ENCODE data around the gene EEF1G.
"Not testable (repeated sequence)": the region's sequence is repeated elsewhere in the genome, so short reads cannot be mapped to it uniquely, and the experiment has no call there.

EEF1G gene

GRCh38 chr11:62573592-62574362, at the start of gene EEF1G:
EEF1G (minus strand) TSS chr11:62573891; CDS start chr11:62573842, 49 bp downstream.
- DNase-seq: peak; percentile 100

GRCh38 chr11:62622476-62623089, 48.9 kb upstream of the EEF1G start:
- DNase-seq: no peak

GRCh38 chr11:62621567-62622470, 48.1 kb upstream of the EEF1G start, which contains the start of gene B3GAT3:
B3GAT3 (minus strand) TSS chr11:62621986; CDS start chr11:62621947, 39 bp downstream.
- DNase-seq: peak; percentile 98

DNA sequence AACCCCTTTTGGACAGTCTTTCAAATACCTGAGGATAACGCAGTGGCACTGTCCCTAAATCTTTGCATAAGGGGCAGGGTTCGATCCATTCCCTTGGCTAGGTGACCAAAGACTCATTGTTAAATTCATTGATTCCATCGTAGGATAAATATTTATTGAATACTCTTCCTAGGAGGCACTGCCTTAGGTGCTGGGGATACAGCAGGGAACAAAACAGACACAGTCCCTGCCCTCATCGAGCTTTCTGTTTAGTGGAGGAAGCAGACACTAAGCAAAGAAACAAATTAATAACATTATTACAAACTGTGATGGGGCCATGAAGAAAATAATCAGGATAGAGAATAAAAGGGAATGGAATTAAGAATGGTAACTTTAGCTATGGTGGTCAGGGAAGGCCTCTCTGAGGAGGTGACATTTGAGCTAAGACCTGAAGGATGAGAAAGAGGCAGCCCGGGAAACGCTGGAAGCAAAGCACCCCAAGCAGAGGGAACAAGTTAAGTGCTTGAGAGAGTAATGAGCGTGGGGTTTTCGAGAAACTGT, 47.4 kb upstream of the EEF1G start:
- DNase-seq: no peak

DNA sequence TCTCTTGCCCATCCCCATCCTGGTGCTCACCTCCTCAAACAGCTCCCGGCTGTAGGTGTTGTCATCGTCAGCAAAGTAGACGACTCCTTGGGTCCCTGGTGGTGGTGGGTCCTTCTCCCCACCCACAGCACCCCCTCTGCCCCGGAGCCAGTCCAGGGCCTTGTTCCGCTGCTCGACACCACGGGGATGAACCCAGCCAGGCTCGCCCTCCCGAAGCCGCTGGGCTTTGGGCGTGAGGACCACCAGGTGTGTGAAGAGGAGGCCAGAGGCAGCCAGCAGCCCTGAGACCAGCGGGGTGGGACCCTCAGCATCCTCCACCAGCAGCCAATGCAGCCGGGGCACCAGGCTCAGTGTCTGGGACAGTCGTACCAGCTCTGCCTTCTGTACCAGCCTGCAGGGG, 43.3 kb upstream of the EEF1G start:
- not testable (repeated sequence) for DNase-seq

DNA sequence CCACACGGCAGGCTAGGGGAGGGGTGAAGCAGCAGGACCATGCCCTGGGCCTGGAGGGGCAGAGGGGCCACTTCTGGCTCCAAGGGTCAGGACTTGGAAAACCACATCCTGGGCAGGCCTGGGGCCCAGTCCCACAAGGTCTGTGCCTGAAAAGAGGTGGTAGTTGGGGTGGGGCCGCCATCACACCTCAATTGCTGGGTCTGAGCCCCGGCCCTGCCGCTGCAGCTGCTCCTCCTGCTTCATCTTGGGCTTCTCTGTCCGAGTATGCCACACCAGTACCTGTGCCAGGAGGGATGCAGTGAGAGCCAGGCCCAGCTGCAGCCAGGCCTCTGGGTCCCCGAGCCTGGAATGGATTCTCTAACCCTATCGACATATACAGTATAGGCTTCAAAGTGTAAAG, 41.8 kb upstream of the EEF1G start:
- no peak for DNase-seq

DNA sequence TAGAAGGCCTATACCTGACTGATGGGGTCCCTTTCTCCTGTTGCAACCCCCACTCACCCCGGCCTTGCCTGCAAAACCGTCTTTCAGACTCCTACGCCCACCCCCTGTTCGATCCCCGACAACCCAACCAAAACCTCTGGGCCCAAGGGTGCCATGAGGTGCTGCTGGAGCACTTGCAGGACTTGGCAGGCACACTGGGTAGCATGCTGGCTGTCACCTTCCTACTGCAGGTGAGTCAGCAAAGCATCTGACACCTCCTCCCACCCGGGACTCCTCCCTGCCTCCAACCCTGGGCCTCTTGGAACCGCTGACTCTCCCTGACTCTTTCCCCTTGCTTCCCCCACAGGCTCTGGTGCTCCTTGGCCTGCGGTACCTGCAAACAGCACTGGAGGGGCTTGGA, 40.6 kb upstream of the EEF1G start:
- no peak for DNase-seq

DNA sequence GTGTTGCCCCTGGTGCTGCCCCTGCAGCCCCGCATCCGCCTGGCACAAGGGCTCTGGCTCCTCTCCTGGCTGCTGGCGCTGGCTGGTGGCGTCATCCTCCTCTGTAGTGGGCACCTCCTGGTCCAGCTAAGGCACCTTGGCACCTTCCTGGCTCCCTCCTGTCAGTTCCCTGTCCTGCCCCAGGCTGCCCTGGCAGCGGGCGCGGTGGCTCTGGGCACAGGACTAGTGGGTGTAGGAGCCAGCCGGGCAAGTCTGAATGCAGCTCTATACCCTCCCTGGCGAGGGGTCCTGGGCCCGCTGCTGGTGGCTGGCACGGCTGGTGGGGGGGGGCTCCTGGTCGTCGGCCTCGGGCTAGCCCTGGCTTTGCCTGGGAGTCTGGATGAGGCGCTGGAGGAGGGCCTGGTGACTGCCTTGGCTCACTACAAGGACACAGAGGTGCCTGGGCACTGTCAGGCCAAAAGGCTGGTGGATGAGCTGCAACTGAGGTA, 39.6 kb upstream of the EEF1G start:
- peak; percentile 51 for DNase-seq

GRCh38 chr11:62612366-62613290, 38.9 kb upstream of the EEF1G start, which contains the start of the genes EML3 and ROM1:
EML3 (minus strand) TSS chr11:62612775; CDS start chr11:62612457, 318 bp downstream.
ROM1 (plus strand) TSS chr11:62613257; CDS start chr11:62613282, 25 bp downstream.
- peak; percentile 95 for DNase-seq

- peak; percentile 85 for DNase-seq
These were observed 38.1 kb upstream of the EEF1G start for GRCh38 chr11:62611705-62612365.

DNA sequence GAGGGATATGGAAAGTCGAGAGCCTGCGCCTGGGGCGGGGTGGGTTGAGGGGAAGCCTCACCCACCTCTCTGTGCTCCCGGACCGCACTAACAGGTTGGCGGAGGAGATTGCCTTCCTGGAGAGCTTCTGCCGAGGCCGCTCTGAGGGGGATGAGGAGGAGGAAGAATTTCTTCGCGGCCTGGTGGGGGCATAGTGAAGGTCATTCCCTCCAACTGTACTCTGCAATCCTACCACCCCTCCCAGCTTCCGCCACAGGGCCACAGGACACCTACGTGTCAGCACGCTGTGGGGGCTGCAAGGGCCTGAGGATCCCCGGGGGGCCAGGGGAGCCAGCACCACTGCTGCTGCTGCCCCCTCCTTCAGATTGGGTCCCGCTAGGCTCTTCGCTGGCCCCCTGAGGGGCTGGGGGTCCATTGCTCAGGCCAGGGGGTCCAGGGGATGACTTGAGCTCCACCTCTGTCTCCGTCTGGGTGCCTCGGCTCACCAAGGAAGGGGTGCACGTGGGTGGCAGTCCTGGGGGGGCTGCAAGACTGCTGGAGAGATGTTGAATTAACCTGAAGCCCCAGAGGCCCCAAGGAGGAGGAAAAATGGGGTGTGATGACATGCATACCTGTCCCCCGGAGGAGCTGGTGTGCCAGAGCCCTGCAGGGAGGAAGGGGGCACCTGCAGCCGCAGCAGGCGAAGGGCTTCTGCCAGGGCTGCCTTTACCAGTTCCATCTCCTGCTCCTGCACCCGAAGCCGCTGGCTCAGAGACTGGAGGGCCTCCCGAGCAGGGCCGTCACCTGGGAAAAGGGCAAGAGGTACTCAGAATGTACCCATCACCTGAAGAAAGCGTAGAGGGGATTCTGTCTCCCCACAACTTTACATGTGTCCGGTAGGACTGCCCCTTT, 37.4 kb upstream of the EEF1G start:
- no peak for DNase-seq

GRCh38 chr11:62610403-62610802, 36.7 kb upstream of the EEF1G start:
- DNase-seq: no peak

DNA sequence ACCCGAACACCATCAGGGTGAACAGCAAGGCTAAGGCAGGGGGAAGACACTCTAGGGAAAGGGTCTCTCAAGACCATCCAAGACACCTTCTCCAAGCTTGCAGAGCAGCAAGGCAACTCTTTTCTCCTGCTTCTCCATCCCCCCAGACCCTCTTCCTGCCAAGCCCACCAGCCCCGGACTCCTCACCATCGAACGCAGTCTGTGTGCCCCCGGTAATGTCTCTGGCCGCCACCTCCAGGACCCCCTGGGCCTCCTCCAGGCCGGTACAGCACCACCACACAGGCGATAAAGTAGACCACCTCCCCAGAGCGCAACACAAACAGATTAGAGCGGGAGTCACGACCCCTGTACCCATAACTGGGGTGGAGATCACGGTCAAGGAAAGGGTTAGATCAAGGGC, 35.1 kb upstream of the EEF1G start:
- DNase-seq: no peak

GRCh38 chr11:62607714-62608113, 34.0 kb upstream of the EEF1G start:
- DNase-seq: no peak

DNA sequence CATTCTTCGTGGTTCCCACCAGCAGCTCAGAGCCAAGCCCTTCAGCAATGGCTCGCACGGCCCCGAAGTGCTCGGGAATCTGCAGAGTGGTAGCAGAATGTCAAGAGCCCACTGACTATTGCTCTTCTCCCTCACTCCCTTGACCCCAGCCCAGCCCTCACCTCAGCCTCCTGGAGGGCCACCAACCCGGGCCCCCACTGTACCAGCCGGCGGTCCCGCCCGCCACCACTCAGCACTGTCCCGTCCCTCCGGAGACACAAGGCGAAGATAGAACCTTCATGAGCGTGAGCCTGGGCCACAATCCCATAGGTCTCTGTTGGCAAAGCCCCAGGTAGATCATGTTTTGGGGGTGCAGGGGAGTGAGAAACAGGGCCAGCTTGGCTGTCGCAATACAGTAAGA, 32.2 kb upstream of the EEF1G start:
- no peak for DNase-seq

DNA sequence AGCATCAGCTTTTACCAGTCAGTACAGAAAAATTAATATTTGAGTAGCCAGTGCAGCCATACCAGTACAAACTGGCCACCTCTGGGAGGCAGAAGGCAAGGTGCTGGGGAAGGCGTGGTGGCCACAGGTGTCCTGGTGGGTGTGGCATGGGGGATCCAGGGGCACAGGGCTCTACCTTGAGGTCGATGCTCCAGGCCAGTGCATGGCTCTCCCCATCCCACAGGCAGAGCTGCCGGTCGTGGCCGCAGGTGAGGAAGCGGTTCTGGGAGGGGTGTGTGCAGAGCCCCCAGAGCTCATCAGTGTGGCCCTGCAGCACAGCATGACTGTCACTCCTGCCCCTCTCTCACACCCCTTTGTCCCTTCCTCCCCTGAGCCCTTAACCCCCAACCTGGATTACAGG, 31.8 kb upstream of the EEF1G start:
- DNase-seq: no peak

DNA sequence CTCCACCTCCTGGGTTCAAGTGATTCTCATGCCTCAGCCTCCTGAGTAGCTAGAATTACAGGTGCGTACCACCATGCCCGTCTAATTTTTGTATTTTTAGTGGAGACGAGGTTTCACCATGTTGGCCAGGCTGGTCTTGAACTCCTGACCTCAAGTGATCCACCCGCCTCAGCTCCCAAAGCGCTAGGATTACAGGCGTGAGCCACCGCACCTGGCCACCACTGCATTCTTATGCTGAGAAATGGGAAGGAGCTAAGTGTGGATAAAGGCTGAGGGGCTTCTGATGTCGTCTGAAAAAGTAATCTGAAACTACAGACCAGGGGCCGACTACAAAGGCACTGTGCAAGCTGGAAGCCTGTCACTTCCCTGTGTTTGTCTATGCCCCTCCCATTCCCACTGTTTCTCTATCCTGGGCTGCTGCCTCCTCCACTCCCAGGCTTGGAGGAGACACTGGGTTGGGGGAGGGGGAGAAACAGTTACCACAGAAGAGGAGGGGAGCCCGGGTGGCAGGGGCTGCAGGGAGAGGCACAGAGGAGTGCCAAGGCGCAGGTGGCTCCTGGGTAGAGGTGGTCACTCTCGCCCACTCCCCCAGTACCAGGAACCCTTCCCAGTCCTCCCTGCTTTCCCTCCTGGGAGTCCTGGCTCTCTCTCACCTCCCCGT, 30.9 kb upstream of the EEF1G start:
- DNase-seq: no peak

GRCh38 chr11:62603776-62604299, 30.1 kb upstream of the EEF1G start:
- DNase-seq: peak; percentile 52

GRCh38 chr11:62603072-62603408, 29.3 kb upstream of the EEF1G start:
- DNase-seq: no peak
